ENCODE data around the gene EMP3.

Gene EMP3

GRCh38 chr19:48302600-48302959 lies 22.8 kb upstream of the EMP3 start:
- H3K4me3 ChIP-seq (ENCODE audit: low read depth in 1 of 2, low read length in 2 of 2) = no peak overlapping the region
- no peak overlapping the region for H3K9ac ChIP-seq (ENCODE audit: low read depth, low read length)
- H4K20me1 ChIP-seq (ENCODE audit: insufficient read depth, low read length) = no peaks in the 10 kb centered on the region
- no peaks in the 10 kb centered on the region; the same call in 1 of the 2 replicates for H3K4me1 ChIP-seq (ENCODE audit: insufficient read depth, low read length)
- H3K9me3 ChIP-seq (ENCODE audit: insufficient read depth, low read length, severe bottlenecking) = no peaks in the 10 kb centered on the region
- H3K36me3 ChIP-seq (ENCODE audit: insufficient read depth, low read length) = no peaks in the 10 kb centered on the region
- DNase-seq (no peak), ATAC-seq (ENCODE audit: insufficient read depth, low read depth) (no peak)
- H3K4me2 ChIP-seq (ENCODE audit: insufficient read depth, low read length) = no peak overlapping the region
- TF ChIP-seq EZH2 (IDR thresholded peaks at IDR 0.05; ENCODE audit: borderline replicate concordance, low read depth, low read length, severe bottlenecking) (no peak), CTCF (IDR thresholded peaks at IDR 0.05; ENCODE audit: borderline replicate concordance, extremely low read depth, low read length, poor library complexity, severe bottlenecking) (no peak)
- no peak overlapping the region for H3K27ac ChIP-seq (ENCODE audit: low read length)
- H2AFZ ChIP-seq (ENCODE audit: low read depth, low read length) = no peak overlapping the region
- no peaks in the 10 kb centered on the region for H3K27me3 ChIP-seq (ENCODE audit: insufficient read depth, low read length, poor library complexity)
- no peaks in the 10 kb centered on the region for H3K79me2 ChIP-seq (ENCODE audit: insufficient read depth, low read length)

- H3K9me3 ChIP-seq (ENCODE audit: insufficient read depth, low read length, severe bottlenecking) = no peaks in the 10 kb centered on the region
- no peak for ATAC-seq (ENCODE audit: insufficient read depth, low read depth)
- H4K20me1 ChIP-seq (ENCODE audit: insufficient read depth, low read length) = no peaks in the 10 kb centered on the region
- H2AFZ ChIP-seq (ENCODE audit: low read depth, low read length) = no peak overlapping the region
- H3K4me1 ChIP-seq (ENCODE audit: insufficient read depth, low read length) = peaks cover 8% of the 10 kb centered on the region
- H3K4me3 ChIP-seq (ENCODE audit: low read depth in 1 of 2, low read length in 2 of 2) = no peak overlapping the region
- no peak overlapping the region for H3K9ac ChIP-seq (ENCODE audit: low read depth, low read length)
- no peaks in the 10 kb centered on the region for H3K79me2 ChIP-seq (ENCODE audit: insufficient read depth, low read length)
- no peak for TF ChIP-seq CTCF (IDR thresholded peaks at IDR 0.05; ENCODE audit: borderline replicate concordance, extremely low read depth, low read length, poor library complexity, severe bottlenecking)
- TF ChIP-seq EZH2 (IDR thresholded peaks at IDR 0.05; ENCODE audit: borderline replicate concordance, low read depth, low read length, severe bottlenecking) = no peak
- no peaks in the 10 kb centered on the region for H3K27me3 ChIP-seq (ENCODE audit: insufficient read depth, low read length, poor library complexity)
- H3K36me3 ChIP-seq (ENCODE audit: insufficient read depth, low read length) = no peaks in the 10 kb centered on the region
- no peak overlapping the region for H3K4me2 ChIP-seq (ENCODE audit: insufficient read depth, low read length)
- DNase-seq = no peak
- no peak overlapping the region for H3K27ac ChIP-seq (ENCODE audit: low read length)
These were observed 22.0 kb upstream of the EMP3 start for GRCh38 chr19:48303367-48303766.

- ATAC-seq (ENCODE audit: insufficient read depth, low read depth) (no peak), DNase-seq (no peak)
- no peak overlapping the region for H3K4me2 ChIP-seq (ENCODE audit: insufficient read depth, low read length)
- H3K9ac ChIP-seq (ENCODE audit: low read depth, low read length) = no peak overlapping the region
- H3K9me3 ChIP-seq (ENCODE audit: insufficient read depth, low read length, severe bottlenecking) = no peaks in the 10 kb centered on the region
- no peaks in the 10 kb centered on the region for H3K36me3 ChIP-seq (ENCODE audit: insufficient read depth, low read length)
- no peaks in the 10 kb centered on the region for H4K20me1 ChIP-seq (ENCODE audit: insufficient read depth, low read length)
- peaks cover 13% of the 10 kb centered on the region for H3K4me1 ChIP-seq (ENCODE audit: insufficient read depth, low read length)
- no peaks in the 10 kb centered on the region for H3K79me2 ChIP-seq (ENCODE audit: insufficient read depth, low read length)
- H2AFZ ChIP-seq (ENCODE audit: low read depth, low read length) = no peak overlapping the region
- H3K27me3 ChIP-seq (ENCODE audit: insufficient read depth, low read length, poor library complexity) = no peaks in the 10 kb centered on the region
- no peak overlapping the region for H3K4me3 ChIP-seq (ENCODE audit: low read depth in 1 of 2, low read length in 2 of 2)
- no peak for TF ChIP-seq CTCF (IDR thresholded peaks at IDR 0.05; ENCODE audit: borderline replicate concordance, extremely low read depth, low read length, poor library complexity, severe bottlenecking)
- TF ChIP-seq EZH2 (IDR thresholded peaks at IDR 0.05; ENCODE audit: borderline replicate concordance, low read depth, low read length, severe bottlenecking) = no peak
- no peak overlapping the region for H3K27ac ChIP-seq (ENCODE audit: low read length)
These were observed 21.5 kb upstream of the EMP3 start for GRCh38 chr19:48303866-48304265.
